HG02870 (cell line): Measurements from ENCODE around the gene ZNF496.
"Not testable (repeated sequence)": the region's sequence is repeated elsewhere in the genome, so short reads cannot be mapped to it uniquely, and the experiment has no call there.

Experiments
- ATAC-seq: cut with Tn5 transposase; IDR thresholded peaks from one replicate; pipeline ENCODE4 v1.9.1; 2021; ENCODE audit warnings: mild to moderate bottlenecking, moderate library complexity; ENCODE audit not compliant: unreplicated experiment

The ZNF496 gene

DNA sequence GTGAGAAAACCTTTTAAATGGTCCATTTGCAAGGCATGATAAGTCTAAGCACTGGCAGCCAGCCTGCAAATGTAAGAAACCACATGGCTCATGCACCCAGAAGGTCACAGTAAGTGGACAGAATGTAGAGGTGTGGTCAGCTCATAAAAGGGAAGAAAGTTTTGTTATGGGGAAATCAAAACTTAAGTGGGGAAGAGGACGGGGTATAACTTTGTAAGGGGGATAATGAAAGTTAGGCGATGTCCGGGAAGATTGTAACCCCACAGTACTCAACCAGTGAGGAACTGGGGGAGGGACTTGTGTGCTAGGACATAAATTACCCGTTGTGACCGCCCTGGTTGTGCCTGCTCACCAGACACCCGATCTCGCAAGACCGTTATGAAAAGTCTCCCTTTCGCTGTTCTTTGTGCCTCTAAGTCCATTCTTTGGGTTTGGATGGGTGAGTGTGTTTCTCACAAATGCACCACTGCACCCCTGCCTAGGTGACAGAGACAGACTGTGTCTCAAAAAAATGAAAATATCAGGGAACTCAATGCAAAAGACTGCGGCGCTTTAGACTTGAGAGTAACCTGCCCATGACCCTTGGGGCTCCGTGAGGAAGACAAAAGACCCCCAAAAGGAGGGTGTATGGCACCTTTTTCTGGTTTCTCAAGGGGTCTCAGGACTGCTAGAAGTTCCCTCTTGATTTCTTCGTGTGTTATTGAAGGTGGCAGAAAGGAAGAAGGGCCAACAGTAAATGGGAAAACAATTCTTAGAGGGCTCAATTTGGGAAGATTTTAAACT is 28.6 kb upstream of the ZNF496 start:
- no peak for ATAC-seq

DNA sequence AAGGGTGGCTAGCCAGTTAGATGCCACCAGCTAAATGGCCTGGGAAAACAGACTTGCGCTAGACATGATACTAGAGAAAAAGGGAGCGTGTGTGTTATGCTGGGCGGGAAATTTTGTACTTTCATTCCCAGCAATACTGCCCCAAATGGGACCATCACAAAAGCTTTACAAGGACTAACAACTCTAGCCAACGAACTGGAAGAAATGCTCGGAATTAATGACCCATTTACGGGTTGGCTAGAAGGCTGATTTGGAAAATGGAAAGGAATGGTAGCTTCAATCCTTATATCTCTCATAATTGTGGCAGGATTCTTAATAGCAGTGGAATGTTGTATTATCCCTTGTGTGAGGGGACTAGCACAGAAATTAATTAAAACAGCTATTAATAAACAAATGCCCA is 27.9 kb upstream of the ZNF496 start:
- no peak for ATAC-seq

GRCh38 chr1:247358920-247359319 is 27.3 kb upstream of the ZNF496 start:
- no peak for ATAC-seq

DNA sequence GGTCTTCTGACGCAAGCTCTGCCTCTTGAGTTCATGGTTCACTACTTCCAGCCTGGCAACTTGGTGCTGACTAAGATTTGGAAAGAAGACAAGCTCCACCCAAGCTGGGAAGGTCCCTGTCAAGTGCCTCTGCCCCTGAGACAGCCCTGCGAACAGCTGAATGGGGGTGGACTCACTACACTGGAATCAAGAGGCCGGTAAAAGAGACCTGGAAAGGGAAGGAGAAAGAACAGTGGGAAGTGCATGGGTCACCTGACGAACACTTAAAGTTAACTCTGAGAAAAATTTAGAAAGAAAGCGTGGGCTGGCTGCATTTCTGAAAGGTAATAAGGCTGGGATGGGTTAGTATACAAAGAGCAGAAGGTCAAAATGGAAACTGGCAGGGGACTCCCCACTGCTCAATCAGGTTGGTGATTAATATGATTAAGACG is 26.1 kb upstream of the ZNF496 start:
- ATAC-seq: peak; percentile 85

DNA sequence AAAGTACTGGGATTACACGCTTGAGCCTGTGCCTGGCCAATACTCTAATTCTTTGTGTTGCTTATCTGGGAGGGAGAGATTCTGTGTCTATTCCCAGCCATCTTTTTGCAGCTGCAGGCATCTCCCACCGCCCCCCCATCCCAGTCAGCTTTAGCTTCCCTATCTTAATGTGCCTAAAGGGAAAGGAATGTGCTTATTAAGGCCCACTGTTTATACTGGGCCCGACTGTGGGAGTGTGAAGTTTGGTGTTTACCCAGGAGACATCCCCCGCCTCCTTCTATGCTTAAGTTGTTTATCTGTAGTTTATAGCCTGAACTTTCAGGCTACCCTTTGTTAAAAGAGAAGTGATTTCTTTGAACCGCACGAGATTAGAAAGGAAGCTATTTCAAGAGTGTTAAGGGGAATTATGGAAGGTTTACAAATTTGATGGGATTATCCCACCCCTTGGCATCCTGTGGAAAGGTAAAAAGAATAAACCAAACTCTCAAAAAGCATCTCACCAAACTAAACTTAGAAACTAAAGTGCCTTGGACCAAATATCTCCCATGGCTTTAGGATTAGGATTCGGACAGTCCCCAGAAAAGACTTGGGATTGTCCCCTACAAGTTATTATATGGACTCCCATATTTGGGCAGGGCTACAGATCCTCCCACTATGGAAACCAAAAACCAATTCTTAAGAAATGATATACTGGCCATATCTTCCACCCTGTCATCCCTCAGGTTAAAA is 25.5 kb upstream of the ZNF496 start:
- no peak for ATAC-seq

DNA sequence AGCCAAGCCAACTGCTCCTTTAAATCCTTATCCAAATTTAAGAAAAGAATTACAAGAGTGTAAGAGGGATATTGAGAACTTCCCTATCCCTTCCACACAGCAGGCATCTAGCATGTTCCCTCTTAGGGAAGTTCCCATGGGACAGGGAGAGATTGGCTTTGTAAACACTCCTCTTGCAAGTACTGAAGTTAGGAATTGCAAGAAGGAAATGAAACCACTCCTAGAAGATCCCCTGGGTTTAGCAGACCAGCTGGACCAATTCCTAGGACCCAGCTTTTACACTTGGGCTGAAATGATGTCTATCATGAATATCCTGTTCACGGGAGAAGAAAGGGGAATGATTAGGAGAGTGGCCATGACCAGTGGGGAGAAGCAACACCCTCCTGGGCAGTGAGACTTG is 23.5 kb upstream of the ZNF496 start:
- ATAC-seq: not testable (repeated sequence)

- no peak for ATAC-seq
Measured at GRCh38 chr1:247352175-247352574, 20.5 kb upstream of the ZNF496 start.

- ATAC-seq: no peak
Measured at GRCh38 chr1:247350587-247350986, 18.9 kb upstream of the ZNF496 start.

- ATAC-seq: no peak
Measured at GRCh38 chr1:247347477-247348222, 16.0 kb upstream of the ZNF496 start.

- ATAC-seq: no peak
Measured at GRCh38 chr1:247345881-247346280, 14.2 kb upstream of the ZNF496 start.

DNA sequence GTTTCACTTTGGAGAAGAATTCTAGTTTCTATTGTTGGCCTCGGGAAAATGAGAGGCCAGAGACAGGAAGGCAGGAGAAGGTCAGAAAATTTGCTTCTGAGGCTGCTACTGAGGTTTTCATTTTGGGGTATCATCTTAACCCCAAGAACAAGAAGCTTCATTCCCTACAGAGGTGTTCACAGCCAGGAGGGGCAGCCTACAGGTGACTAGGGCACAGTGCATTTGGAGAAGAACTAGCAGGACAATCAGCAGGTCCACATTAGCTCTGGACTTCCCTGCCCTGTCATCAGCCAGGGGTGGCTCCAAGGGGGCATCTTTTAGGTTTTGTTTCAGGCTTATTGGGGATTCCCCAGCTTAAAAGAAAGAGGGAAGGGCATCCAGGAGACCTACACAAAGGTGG is 12.1 kb upstream of the ZNF496 start:
- no peak for ATAC-seq

- ATAC-seq: no peak
Measured at GRCh38 chr1:247338723-247339275, 7.1 kb upstream of the ZNF496 start.

- no peak for ATAC-seq
Measured at GRCh38 chr1:247337961-247338360, 6.3 kb upstream of the ZNF496 start.

DNA sequence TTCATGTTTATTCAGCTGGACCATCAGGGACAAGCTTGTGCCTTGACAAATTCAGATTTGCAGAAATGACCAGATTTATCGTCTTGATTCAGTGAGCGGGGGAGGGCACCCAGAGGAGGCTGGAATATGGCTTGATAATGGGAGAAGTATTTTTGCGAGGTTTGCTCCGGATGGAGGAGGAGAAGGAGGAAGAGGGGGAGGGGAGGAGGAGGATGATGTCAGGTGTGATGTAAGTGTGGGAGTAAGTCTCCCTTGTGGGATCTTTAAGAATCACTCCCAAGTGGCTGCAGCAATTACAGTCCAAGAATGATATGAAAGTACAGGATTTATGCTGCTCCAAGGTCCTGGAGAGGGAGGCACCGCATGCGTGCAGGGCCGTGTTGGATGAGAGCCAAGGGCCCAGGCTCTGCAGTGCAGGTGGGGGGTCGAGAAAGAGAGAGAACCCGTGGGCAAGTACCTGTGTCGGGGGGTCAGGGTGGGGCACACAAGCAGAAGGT is 5.6 kb upstream of the ZNF496 start:
- no peak for ATAC-seq

GRCh38 chr1:247336390-247336789 is 4.7 kb upstream of the ZNF496 start:
- ATAC-seq: no peak

GRCh38 chr1:247335882-247336281 is 4.2 kb upstream of the ZNF496 start:
- no peak for ATAC-seq

- ATAC-seq: no peak
Measured at GRCh38 chr1:247334378-247335133, 2.9 kb upstream of the ZNF496 start.

- no peak for ATAC-seq
Measured at GRCh38 chr1:247332623-247333361, 1.1 kb upstream of the ZNF496 start.

DNA sequence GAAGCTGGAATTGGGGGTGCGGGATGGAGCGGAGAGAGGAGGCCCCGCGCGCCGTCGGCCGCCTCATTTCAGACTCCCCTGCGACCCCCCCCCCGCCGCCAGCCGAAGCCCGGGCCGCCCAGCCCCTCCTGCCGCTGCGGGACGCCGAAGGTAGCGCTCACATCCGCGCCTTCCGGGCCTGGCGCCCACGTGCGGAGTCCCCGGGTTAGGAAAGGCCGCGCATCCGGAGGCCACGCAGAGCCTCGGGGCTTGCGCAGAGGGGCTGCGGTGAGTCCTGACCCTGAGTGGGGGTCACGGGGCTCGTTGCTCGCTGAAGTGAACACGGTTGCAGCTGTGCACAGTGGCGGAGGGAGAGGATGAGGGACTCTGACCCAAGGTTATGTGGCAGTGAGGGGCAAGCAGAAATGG is 552 bp upstream of the ZNF496 start:
- ATAC-seq: peak; percentile 33

DNA sequence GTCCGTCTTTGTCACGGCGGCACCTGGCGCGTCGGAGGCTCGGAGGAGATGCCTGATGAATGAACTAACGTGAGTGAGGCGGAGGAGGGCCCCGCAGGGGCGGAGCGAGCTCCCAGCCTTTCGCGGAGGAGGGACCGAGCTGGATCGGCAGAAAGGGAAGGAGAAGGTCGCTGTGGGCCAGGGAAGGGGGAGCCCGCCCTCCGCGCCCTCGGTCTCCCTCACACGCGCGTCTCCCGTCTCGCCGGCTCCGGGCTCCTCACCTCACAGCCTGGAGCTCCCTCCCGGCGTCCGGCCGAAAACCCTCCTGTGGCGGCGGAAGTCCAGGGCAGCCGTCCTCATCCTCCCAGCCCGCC is 519 bp downstream of the ZNF496 start:
- peak; percentile 66 for ATAC-seq
